Fibroblast of lung (primary cell): ENCODE measurements around the gene PECR. TPM values are rescaled to one million over a fixed set of nuclear protein-coding genes. Genes with fewer than 3 reads are reported as not detected.

ENCODE experiments used
- DNase-seq, 2 donors: peaks; one replicate each; pipeline versions ENCODE4 v3.0.0 to v3.0.0-alpha.2; 2010; ENCODE audit warnings: low read depth in 2 of 2
- H2AFZ ChIP-seq: 2 replicates; pipeline ENCODE4 v1.5.1; 2012; ENCODE audit warnings: low read length, control low read depth, inconsistent platforms
- H3K27ac ChIP-seq: 2 replicates; pipeline ENCODE4 v1.5.1; 2011; ENCODE audit warnings: low read length, control low read depth; ENCODE audit not compliant: insufficient read depth
- H3K27me3 ChIP-seq: 2 replicates; pipeline ENCODE4 v1.5.1; 2011; ENCODE audit warnings: mild to moderate bottlenecking, low read length; ENCODE audit not compliant: control insufficient read depth, insufficient read depth
- H3K36me3 ChIP-seq: 2 replicates; pipeline ENCODE4 v1.5.1; 2011; ENCODE audit warnings: low read length; ENCODE audit not compliant: control insufficient read depth, insufficient read depth
- H3K4me1 ChIP-seq: 2 replicates; pipeline ENCODE4 v1.5.1; 2011; ENCODE audit warnings: low read length; ENCODE audit not compliant: control insufficient read depth, insufficient read depth; ENCODE audit errors: extremely low read depth
- H3K4me2 ChIP-seq: 2 replicates; pipeline ENCODE4 v1.5.1; 2011; ENCODE audit warnings: low read length, control low read depth; ENCODE audit not compliant: insufficient read depth; ENCODE audit errors: extremely low read depth
- H3K4me3 ChIP-seq, 4 experiments: fragments of 200-600 bp in 1 of 4; sonication (generic) in 1 of 4; replicated peaks in 1 of 4; 2 replicates each; pipeline ENCODE4 v1.5.1; 2011 to 2016; ENCODE audit warnings: low read length in 4 of 4, low read depth in 3 of 4, mild to moderate bottlenecking in 3 of 4, control low read depth in 2 of 4, inconsistent platforms in 1 of 4, mixed read lengths in 1 of 4; ENCODE audit not compliant: insufficient read depth in 1 of 4; ENCODE audit errors: control extremely low read depth in 1 of 4
- H3K79me2 ChIP-seq: 2 replicates; pipeline ENCODE4 v1.5.1; 2012; ENCODE audit warnings: mild to moderate bottlenecking, low read length, inconsistent platforms; ENCODE audit not compliant: control insufficient read depth, insufficient read depth
- H3K9ac ChIP-seq: 2 replicates; pipeline ENCODE4 v1.5.1; 2011; ENCODE audit warnings: mild to moderate bottlenecking, low read length, control low read depth; ENCODE audit not compliant: insufficient read depth
- H3K9me3 ChIP-seq: 2 replicates; pipeline ENCODE4 v1.5.1; 2012; ENCODE audit warnings: low read depth, low read length; ENCODE audit not compliant: control insufficient read depth, insufficient read depth
- H4K20me1 ChIP-seq: 2 replicates; pipeline ENCODE4 v1.5.1; 2011; ENCODE audit warnings: low read length; ENCODE audit not compliant: control insufficient read depth, insufficient read depth; ENCODE audit errors: extremely low read depth
- CTCF ChIP-seq, 2 donors: IDR thresholded peaks in 1 of 2; conservative IDR thresholded peaks in 1 of 2; 1 replicate in 1 of 2; 2 replicates in 1 of 2; pipeline ENCODE4 v1.5.1; 2011 to 2012; ENCODE audit warnings: low read length in 2 of 2, control low read depth in 1 of 2, inconsistent platforms in 1 of 2, low read depth in 1 of 2, mild to moderate bottlenecking in 1 of 2
- EZH2 ChIP-seq: IDR thresholded peaks from 2 replicates; pipeline ENCODE4 v1.5.1; 2012; ENCODE audit warnings: low read length, control low read depth, mild to moderate bottlenecking; ENCODE audit errors: missing control alignments
- polyA plus RNA-seq, 2 donors: library from polyadenylated mRNA; depleted of rRNA in 1 of 2; stranded (reverse) in 1 of 2; unstranded in 1 of 2; fragments of >200 nt; gene quantifications; 2 replicates each; pipeline ENCODE4 v1.2.1, GENCODE V29; 2011 to 2012; ENCODE audit warnings: missing spikeins in 1 of 2
- total RNA-seq: library from RNA; depleted of rRNA; stranded (reverse); fragments of >200 nt; gene quantifications from 2 replicates; pipeline ENCODE4 v1.2.1, GENCODE V29; 2014

Gene PECR
- total and polyA plus RNA-seq, 2 donors (not counting 1 experiment from before 2014, with no cell fraction given), result 11.7 to 19.3 TPM

- Histone ChIP-seq H3K4me2 (no peak overlapping the region), H3K36me3 (peaks cover 9% of the 10 kb centered on the region), H3K27ac (no peak overlapping the region), H3K9ac (no peak overlapping the region), H3K4me3 (no peak overlapping the region), H3K9me3 (no peaks in the 10 kb centered on the region), H2AFZ (no peak overlapping the region), H3K79me2 (peaks cover 51% of the 10 kb centered on the region), H4K20me1 (no peaks in the 10 kb centered on the region), H3K27me3 (no peaks in the 10 kb centered on the region), H3K4me1 (peaks cover 7% of the 10 kb centered on the region)
- DNase-seq, result peak in 1 of 2 donors; percentile 60
- TF ChIP-seq CTCF (conservative IDR thresholded peaks at IDR 0.05 in 1 of 2, IDR thresholded peaks at IDR 0.05 in 1 of 2; ENCODE audit: low read depth in 1 of 2, low read length in 2 of 2), result no peak
- TF ChIP-seq EZH2, result no peak
Observed at GRCh38 chr2:216118474-216118873, 36.9 kb upstream of the PECR start.

GRCh38 chr2:216117561-216118340 is 36.1 kb upstream of the PECR start:
- Histone ChIP-seq H3K79me2 (peaks cover 53% of the 10 kb centered on the region), H3K27me3 (no peaks in the 10 kb centered on the region), H3K9me3 (no peaks in the 10 kb centered on the region), H3K9ac (no peak overlapping the region), H3K4me2 (no peak overlapping the region), H3K36me3 (peaks cover 12% of the 10 kb centered on the region), H3K4me3 (no peak overlapping the region), H4K20me1 (no peaks in the 10 kb centered on the region), H3K27ac (no peak overlapping the region), H3K4me1 (peaks cover 7% of the 10 kb centered on the region), H2AFZ (no peak overlapping the region)
- TF ChIP-seq CTCF (conservative IDR thresholded peaks at IDR 0.05 in 1 of 2, IDR thresholded peaks at IDR 0.05 in 1 of 2; ENCODE audit: low read depth in 1 of 2, low read length in 2 of 2), result no peak
- no peak for TF ChIP-seq EZH2
- DNase-seq, result peak; percentile 21 to 64

- H3K36me3 ChIP-seq, result peaks cover 12% of the 10 kb centered on the region
- H3K4me2 ChIP-seq, result no peak overlapping the region
- no peak for DNase-seq
Observed at GRCh38 chr2:216116418-216116817, 34.8 kb upstream of the PECR start.

More at GRCh38 chr2:216116418-216116817, 34.8 kb upstream of the PECR start:
- no peak overlapping the region for H3K9ac ChIP-seq
- no peaks in the 10 kb centered on the region for H3K9me3 ChIP-seq
- no peak overlapping the region for H3K4me3 ChIP-seq
- H2AFZ ChIP-seq, result no peak overlapping the region
- no peak overlapping the region for H3K27ac ChIP-seq
- H4K20me1 ChIP-seq, result no peaks in the 10 kb centered on the region
- no peaks in the 10 kb centered on the region for H3K27me3 ChIP-seq
- H3K4me1 ChIP-seq, result peaks cover 7% of the 10 kb centered on the region
- TF ChIP-seq EZH2 (no peak), CTCF (conservative IDR thresholded peaks at IDR 0.05 in 1 of 2, IDR thresholded peaks at IDR 0.05 in 1 of 2; ENCODE audit: low read depth in 1 of 2, low read length in 2 of 2) (no peak)
- H3K79me2 ChIP-seq, result peaks cover 60% of the 10 kb centered on the region
